Subcutaneous abdominal adipose tissue (tissue), 5 donors: ENCODE data around the gene ETV6.

ENCODE experiments used
- H3K27ac ChIP-seq: one replicate; pipeline ENCODE4 v1.7.0; 2013; ENCODE audit warnings: low read depth, mild to moderate bottlenecking, inconsistent platforms, low read length, moderate library complexity
- H3K27me3 ChIP-seq, 5 donors: one replicate each; pipeline ENCODE4 v1.7.0; 2013; ENCODE audit warnings: low read length in 5 of 5, inconsistent platforms in 1 of 5; ENCODE audit not compliant: control insufficient read depth in 5 of 5, insufficient read depth in 4 of 5
- H3K36me3 ChIP-seq, 5 donors: one replicate each; pipeline ENCODE4 v1.7.0; 2013; ENCODE audit warnings: low read length in 5 of 5; ENCODE audit not compliant: control insufficient read depth in 5 of 5, insufficient read depth in 5 of 5
- H3K4me1 ChIP-seq, 5 donors: one replicate each; pipeline ENCODE4 v1.7.0; 2013; ENCODE audit warnings: low read length in 5 of 5, mild to moderate bottlenecking in 3 of 5, moderate library complexity in 1 of 5; ENCODE audit not compliant: control insufficient read depth in 5 of 5, insufficient read depth in 5 of 5
- H3K4me3 ChIP-seq, 5 donors: one replicate each; pipeline ENCODE4 v1.7.0; 2013; ENCODE audit warnings: low read length in 5 of 5, low read depth in 1 of 5
- H3K9ac ChIP-seq, 5 donors: one replicate each; pipeline ENCODE4 v1.7.0; 2013; ENCODE audit warnings: low read length in 5 of 5, mild to moderate bottlenecking in 4 of 5, moderate library complexity in 3 of 5
- H3K9me3 ChIP-seq, 5 donors: one replicate each; pipeline ENCODE4 v1.7.0; 2013; ENCODE audit warnings: low read length in 5 of 5; ENCODE audit not compliant: control insufficient read depth in 5 of 5
- donor health status: healthy.
- donor health status: healthy.
- donor health status: healthy.
- donor health status: healthy.
- donor health status: healthy.

The ETV6 gene

GRCh38 chr12:11920231-11920630, 270.8 kb downstream of the ETV6 start:
- Histone ChIP-seq H3K9ac (no peak overlapping the region), H3K4me3 (no peak overlapping the region), H3K27ac (no peak overlapping the region), H3K27me3 (no peaks in the 10 kb centered on the region), H3K4me1 (no peaks in the 10 kb centered on the region), H3K9me3 (no peaks in the 10 kb centered on the region), H3K36me3 (no peaks in the 10 kb centered on the region)

DNA sequence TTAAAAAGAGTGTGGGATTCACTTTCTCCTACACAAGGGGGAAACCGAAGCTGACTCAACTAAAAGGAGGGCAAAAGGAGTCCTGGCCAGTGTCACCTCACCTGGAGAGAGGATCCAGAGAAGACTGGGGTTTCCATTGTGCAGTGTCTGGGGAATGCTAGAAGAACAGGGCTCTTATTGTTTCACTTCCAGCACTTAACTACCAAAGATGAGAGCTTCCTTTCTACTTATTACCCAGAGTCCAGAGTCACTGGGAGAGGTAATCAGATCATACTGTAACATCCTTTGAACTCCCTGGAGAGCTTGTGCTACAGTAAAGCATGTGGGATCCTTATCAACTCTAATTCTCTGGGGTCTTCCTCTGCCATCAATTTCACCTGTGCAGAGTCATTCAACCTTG, 272.9 kb downstream of the ETV6 start:
- Histone ChIP-seq H3K27me3 (no peaks in the 10 kb centered on the region), H3K9ac (no peak overlapping the region), H3K4me1 (peaks cover 0 to 2% (median 0%) of the 10 kb centered on the region in 5 donors), H3K27ac (no peak overlapping the region), H3K4me3 (no peak overlapping the region), H3K9me3 (no peaks in the 10 kb centered on the region), H3K36me3 (no peaks in the 10 kb centered on the region)

- Histone ChIP-seq H3K4me3 (no peak overlapping the region), H3K27me3 (no peaks in the 10 kb centered on the region), H3K36me3 (no peaks in the 10 kb centered on the region), H3K4me1 (peaks cover 0 to 9% (median 3%) of the 10 kb centered on the region in 5 donors), H3K9ac (no peak overlapping the region), H3K9me3 (no peaks in the 10 kb centered on the region), H3K27ac (no peak overlapping the region)
Measured at GRCh38 chr12:11923067-11923466, 273.6 kb downstream of the ETV6 start.

- H3K4me1 ChIP-seq = peaks cover 0 to 11% (median 6%) of the 10 kb centered on the region in 5 donors
- H3K9ac ChIP-seq = peak overlapping the region in 1 of 5 donors; percentile 3
- H3K36me3 ChIP-seq = no peaks in the 10 kb centered on the region
- H3K27me3 ChIP-seq = no peaks in the 10 kb centered on the region
- peak overlapping the region in 4 of 5 donors; percentile 7 to 51 (median 35) for H3K4me3 ChIP-seq
- H3K9me3 ChIP-seq = no peaks in the 10 kb centered on the region
- no peak overlapping the region for H3K27ac ChIP-seq
Measured at GRCh38 chr12:11927286-11927935, 277.9 kb downstream of the ETV6 start.

DNA sequence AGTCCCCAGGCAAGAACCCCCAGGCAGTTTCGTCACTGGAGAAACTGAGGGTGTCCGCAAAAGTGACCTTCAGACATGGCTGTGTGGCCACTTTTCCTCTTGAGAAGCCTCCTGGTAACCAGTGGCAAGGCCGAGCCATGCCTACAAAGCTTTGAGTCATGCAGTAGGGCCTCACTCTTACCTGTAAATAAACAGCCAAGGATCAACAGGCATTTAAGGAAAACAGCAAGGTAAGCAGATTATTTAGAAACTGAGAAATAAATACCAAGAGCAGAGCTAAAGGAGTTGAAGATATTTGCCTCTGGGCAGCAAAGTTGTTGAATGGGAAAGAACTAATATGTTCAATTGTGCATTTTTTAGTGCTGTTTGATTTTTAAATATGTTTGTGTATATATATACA, 280.2 kb downstream of the ETV6 start:
- H3K4me1 ChIP-seq = peaks cover 0 to 11% (median 6%) of the 10 kb centered on the region in 5 donors
- no peaks in the 10 kb centered on the region for H3K9me3 ChIP-seq
- H3K36me3 ChIP-seq = no peaks in the 10 kb centered on the region

GRCh38 chr12:11939223-11939622, 289.7 kb downstream of the ETV6 start:
- Histone ChIP-seq H3K9me3 (peaks cover 0 to 3% (median 0%) of the 10 kb centered on the region in 5 donors), H3K4me1 (no peaks in the 10 kb centered on the region), H3K9ac (no peak overlapping the region), H3K27me3 (no peaks in the 10 kb centered on the region), H3K4me3 (no peak overlapping the region), H3K36me3 (no peaks in the 10 kb centered on the region), H3K27ac (no peak overlapping the region)

More for the DNA sequence above, 280.2 kb downstream of the ETV6 start:
- Histone ChIP-seq H3K27me3 (no peaks in the 10 kb centered on the region), H3K27ac (no peak overlapping the region), H3K4me3 (no peak overlapping the region), H3K9ac (no peak overlapping the region)

DNA sequence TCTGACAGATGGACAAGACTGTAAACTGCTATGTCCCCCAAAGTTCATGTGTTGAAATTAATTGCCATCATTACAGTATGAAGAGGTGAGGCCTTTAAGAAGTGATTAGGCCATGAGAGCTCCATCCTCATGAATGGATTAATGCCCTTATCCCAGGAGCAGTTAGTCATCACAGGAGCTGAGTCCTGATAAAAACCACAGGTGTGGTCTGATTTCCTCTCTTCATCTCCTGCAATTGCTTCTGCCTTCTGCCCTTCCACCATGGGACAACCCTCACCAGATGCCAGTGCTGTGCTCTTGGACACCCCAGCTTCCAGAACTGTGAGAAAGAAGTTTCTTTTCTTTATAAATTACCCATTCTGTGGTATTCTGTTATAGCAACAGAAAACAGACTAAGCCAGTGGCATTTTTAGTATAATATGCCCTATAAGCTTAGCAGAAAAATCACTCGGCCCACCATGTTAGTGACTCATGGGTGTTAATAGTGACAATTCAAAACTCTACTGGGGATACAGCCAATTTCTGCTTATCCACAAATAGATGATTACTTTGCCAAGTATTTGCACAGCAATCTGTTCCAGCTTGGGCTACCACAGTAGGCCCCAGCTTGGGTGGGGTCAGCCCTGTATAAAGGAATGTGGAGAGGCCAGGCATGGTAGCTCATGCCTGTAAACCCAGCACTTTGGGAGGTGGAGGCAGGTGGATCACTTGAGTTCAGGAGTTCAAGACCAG, 292.3 kb downstream of the ETV6 start:
- no peaks in the 10 kb centered on the region for H3K27me3 ChIP-seq
- H3K4me1 ChIP-seq = no peaks in the 10 kb centered on the region
- no peak overlapping the region for H3K27ac ChIP-seq
- no peaks in the 10 kb centered on the region for H3K36me3 ChIP-seq
- no peak overlapping the region for H3K9ac ChIP-seq
- H3K9me3 ChIP-seq = peaks cover 0 to 3% (median 0%) of the 10 kb centered on the region in 5 donors
- no peak overlapping the region for H3K4me3 ChIP-seq

- H3K9ac ChIP-seq = no peak overlapping the region
- no peaks in the 10 kb centered on the region for H3K4me1 ChIP-seq
- H3K4me3 ChIP-seq = no peak overlapping the region
- no peaks in the 10 kb centered on the region for H3K36me3 ChIP-seq
- peaks cover 0 to 3% (median 0%) of the 10 kb centered on the region in 5 donors for H3K9me3 ChIP-seq
- no peak overlapping the region for H3K27ac ChIP-seq
- no peaks in the 10 kb centered on the region for H3K27me3 ChIP-seq
Measured at GRCh38 chr12:11943919-11944700, 294.6 kb downstream of the ETV6 start.
